Pancreas (tissue), 10 donors: ENCODE results near the gene IL11RA. TPM values are rescaled to one million over a fixed set of nuclear protein-coding genes. Genes with fewer than 3 reads are reported as not detected.
"Not testable (repeated sequence)": the region's sequence is repeated elsewhere in the genome, so short reads cannot be mapped to it uniquely, and the experiment has no call there.

ENCODE experiments used
- ATAC-seq, 4 donors: fragments of 200-7000 bp; cut with Tn5 transposase; one replicate each; pipeline versions ENCODE4 v1.8.0 to v1.9.1; 2020; ENCODE audit warnings: mild to moderate bottlenecking in 4 of 4, moderate library complexity in 4 of 4
- DNase-seq, 6 donors: peaks; one replicate each; pipeline ENCODE4 v3.0.0-alpha.2; 2020
- FAIRE-seq: peaks from 2 replicates; lab custom pipeline; 2012; peaks lifted over from hg19 to GRCh38; lab: Jason Lieb, UNC
- H3K27ac ChIP-seq, 4 donors: fragments of 200-600 bp; sonication (generic); 1 replicate in 3 of 4; 2 replicates in 1 of 4; pipeline versions ENCODE4 v1.5.0 to v1.8.0; 2020
- H3K27me3 ChIP-seq, 4 donors: fragments of 200-600 bp; one replicate each; pipeline ENCODE4 v1.8.0; 2021
- H3K36me3 ChIP-seq, 3 donors: fragments of 200-600 bp; sonication (generic) in 1 of 3; one replicate each; pipeline versions ENCODE4 v1.5.0 to v1.8.0; 2020 to 2021
- H3K4me1 ChIP-seq, 3 donors: fragments of 200-600 bp; one replicate each; pipeline ENCODE4 v1.8.0; 2021
- H3K4me3 ChIP-seq, 4 donors: fragments of 200-600 bp; sonication (generic) in 2 of 4; one replicate each; pipeline versions ENCODE4 v1.5.0 to v1.8.0; 2020 to 2021
- H3K9me3 ChIP-seq, 4 donors: fragments of 200-600 bp; one replicate each; pipeline ENCODE4 v1.8.0; 2021
- WGBS, 2 donors: extraction: QIAGEN DNeasy Blood & Tissue Kit; methylation state at CpG; one replicate each; pipeline ENCODE4 v1.1.7; 2013; 5-methylcytosine and 5-hydroxymethylcytosine counted together
- intact Hi-C, 3 donors: fragments of 100-400 bp; cut with DNase I; formaldehyde crosslinking; loops; one replicate each; pipeline versions ENCODE4 v1.11.1 to v1.14.2; 2022
- polyA plus RNA-seq, 2 donors: library from polyadenylated mRNA; stranded (reverse); fragments of 200-250 nt; gene quantifications; one replicate each; pipeline ENCODE4 v1.2.3, GENCODE V29; 2013
- total RNA-seq, 6 donors: library from RNA; stranded (reverse); fragmentation: NEBNext Ultra II Directional in 4 of 6; extraction: Animal tissue kit (Norgen Biotek cat#: 25700) in 4 of 6; gene quantifications; one replicate each; pipeline versions ENCODE4 v1.2.1 to v1.2.4, GENCODE V29; 2021 to 2023
- TF ChIP-seq, protein P1 (sequence below), 4 donors: fragments of 200-600 bp; sonication (generic) in 3 of 4; IDR thresholded peaks; one replicate each; pipeline versions ENCODE4 v1.5.0 to v1.8.0; 2021; ENCODE audit warnings: antibody characterized with exemption in 4 of 4
- donor health status: healthy with polysubstance abuse.
- donor health status: DM: no; HTN: no; CAD: no; lungs with moderate emphysema.
- donor health status: DM: no; HTN: no; CAD: no.
- donor health status: control.
- donor health status: control.
- donor health status: Bipolar disorder and iron deficiency.
- donor health status: DM: yes; HTN: yes; CAD: no.
- donor health status: DM: no; HTN: no; CAD: no.
- donor health status: DM: no; HTN: no; CAD: no.
- donor health status: DM: yes; HTN: yes; CAD: no.

IL11RA gene
- total and polyA plus RNA-seq, 8 donors: 4.1 to 30.0 (median 7.3) TPM

DNA sequence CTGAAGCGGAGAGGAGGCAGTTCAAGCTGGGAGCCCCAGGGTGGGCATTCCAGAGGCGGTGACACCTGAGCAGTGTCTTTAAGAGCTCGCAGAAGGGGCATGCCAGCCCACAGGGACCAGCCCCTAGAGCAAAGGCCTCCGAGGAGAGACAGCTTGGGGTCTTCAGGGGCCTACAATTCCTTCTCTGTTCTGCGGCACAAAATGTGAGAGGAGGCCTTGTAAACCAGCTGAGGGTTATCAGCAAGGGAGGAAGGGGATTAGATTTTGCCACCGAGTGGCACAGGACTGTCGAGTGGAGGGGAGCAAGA is 13.9 kb upstream of the IL11RA start:
- peak overlapping the region; percentile 65 to 82 (median 74) for H3K27ac ChIP-seq
- no peaks in the 10 kb centered on the region for H3K27me3 ChIP-seq
- H3K4me1 ChIP-seq: peaks cover 0 to 12% (median 7%) of the 10 kb centered on the region in 3 donors
- H3K9me3 ChIP-seq: no peaks in the 10 kb centered on the region
- FAIRE-seq (no peak), ATAC-seq (no peak), DNase-seq (peak in 1 of 6 donors; percentile 54)
- no peaks in the 10 kb centered on the region for H3K36me3 ChIP-seq
- intact Hi-C loops: no loop called here
- WGBS, 2 donors: 9 to 12% methylated on average over 7 of the region's 7 CpGs
- TF ChIP-seq, protein P1, sequence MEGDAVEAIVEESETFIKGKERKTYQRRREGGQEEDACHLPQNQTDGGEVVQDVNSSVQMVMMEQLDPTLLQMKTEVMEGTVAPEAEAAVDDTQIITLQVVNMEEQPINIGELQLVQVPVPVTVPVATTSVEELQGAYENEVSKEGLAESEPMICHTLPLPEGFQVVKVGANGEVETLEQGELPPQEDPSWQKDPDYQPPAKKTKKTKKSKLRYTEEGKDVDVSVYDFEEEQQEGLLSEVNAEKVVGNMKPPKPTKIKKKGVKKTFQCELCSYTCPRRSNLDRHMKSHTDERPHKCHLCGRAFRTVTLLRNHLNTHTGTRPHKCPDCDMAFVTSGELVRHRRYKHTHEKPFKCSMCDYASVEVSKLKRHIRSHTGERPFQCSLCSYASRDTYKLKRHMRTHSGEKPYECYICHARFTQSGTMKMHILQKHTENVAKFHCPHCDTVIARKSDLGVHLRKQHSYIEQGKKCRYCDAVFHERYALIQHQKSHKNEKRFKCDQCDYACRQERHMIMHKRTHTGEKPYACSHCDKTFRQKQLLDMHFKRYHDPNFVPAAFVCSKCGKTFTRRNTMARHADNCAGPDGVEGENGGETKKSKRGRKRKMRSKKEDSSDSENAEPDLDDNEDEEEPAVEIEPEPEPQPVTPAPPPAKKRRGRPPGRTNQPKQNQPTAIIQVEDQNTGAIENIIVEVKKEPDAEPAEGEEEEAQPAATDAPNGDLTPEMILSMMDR (IDR thresholded peaks at IDR 0.05): no peak
- H3K4me3 ChIP-seq: peak overlapping the region; percentile 55 to 82 (median 75)

DNA sequence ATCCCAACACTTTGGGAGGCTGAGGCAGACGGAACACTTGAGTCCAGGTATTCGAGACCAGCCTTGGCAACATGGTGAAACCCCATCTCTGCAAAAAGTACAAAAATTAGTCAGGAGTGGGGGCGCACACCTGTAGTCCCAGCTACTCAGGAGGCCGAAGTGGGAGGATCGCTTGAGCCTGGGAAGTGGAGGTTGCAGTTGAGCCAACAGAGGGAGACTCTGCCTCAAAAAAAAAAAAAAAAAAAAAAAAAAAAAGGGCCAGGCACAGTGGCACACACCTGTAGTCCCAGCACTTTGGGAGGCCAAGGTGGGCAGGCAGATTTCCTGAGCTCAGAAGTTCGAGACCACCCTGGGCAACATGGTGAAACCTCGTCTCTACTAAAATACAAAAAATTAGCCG is 12.7 kb upstream of the IL11RA start:
- H3K36me3 ChIP-seq, H3K4me3 ChIP-seq, ATAC-seq, intact Hi-C loops, H3K27me3 ChIP-seq, FAIRE-seq, H3K27ac ChIP-seq, DNase-seq, H3K9me3 ChIP-seq: not testable (repeated sequence)
- peaks cover 0 to 12% (median 7%) of the 10 kb centered on the region in 3 donors for H3K4me1 ChIP-seq
- 89 to 93% methylated on average over 8 of the region's 8 CpGs for WGBS, 2 donors

DNA sequence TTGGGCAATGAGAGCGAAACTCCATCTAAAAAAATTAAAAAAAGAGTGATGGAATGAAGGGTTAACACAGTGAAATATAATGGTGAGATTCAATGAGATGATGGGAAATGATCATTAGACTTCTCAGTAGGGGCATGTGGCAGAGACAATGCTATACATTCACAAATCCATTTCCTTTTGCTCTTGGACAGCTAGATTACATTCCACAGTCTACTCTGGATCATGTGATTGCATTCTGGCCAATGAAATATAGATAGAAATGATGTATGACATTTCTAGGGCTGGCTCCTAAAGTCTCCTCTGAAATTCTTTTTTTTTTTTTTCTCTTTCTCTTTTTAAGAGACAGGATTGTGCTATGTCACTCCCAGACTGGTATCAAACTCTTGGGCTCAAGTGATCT is 9.3 kb upstream of the IL11RA start:
- intact Hi-C loops: no loop called here
- TF ChIP-seq, protein P1 (IDR thresholded peaks at IDR 0.05): no peak
- ATAC-seq: no peak
- 93 to 98% methylated on average over 1 of the region's 1 CpG for WGBS, 2 donors
- H3K9me3 ChIP-seq: no peaks in the 10 kb centered on the region
- H3K36me3 ChIP-seq: no peaks in the 10 kb centered on the region
- no peak overlapping the region for H3K27ac ChIP-seq
- H3K27me3 ChIP-seq: no peaks in the 10 kb centered on the region
- DNase-seq: no peak
- no peak for FAIRE-seq
- no peak overlapping the region for H3K4me3 ChIP-seq
- H3K4me1 ChIP-seq: peaks cover 8 to 16% (median 13%) of the 10 kb centered on the region in 3 donors

DNA sequence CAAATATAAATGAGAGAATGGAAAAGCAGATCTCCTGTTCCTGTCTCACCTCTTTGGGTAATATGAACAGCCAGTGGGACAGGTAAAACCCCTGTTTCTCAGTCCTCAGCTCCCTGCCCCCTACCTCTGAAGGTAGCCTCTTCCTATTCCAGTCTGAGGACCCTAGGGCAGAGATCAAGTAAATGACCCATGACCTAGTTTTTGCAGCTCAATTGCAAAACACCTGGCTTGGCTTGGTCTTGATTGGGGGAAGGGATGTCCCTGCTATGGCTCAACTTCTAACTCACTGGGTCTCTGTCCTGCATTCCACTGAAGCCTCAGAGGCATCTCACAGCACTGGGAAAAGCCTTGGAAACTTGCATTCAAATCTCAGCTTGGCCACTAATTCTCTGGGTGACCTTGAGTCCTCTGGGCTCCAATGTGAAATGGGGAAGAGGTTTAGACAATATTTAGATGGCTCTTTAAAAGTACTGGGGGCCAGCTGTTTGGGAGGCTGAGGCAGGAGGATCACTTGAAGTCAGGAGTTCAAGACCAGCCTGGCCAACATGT is 7.1 kb upstream of the IL11RA start:
- Histone ChIP-seq H3K27ac (no peak overlapping the region), H3K27me3 (no peaks in the 10 kb centered on the region), H3K4me3 (no peak overlapping the region), H3K4me1 (peaks cover 10 to 16% (median 15%) of the 10 kb centered on the region in 3 donors), H3K9me3 (no peaks in the 10 kb centered on the region), H3K36me3 (peaks cover 0 to 2% (median 0%) of the 10 kb centered on the region in 3 donors)
- TF ChIP-seq, protein P1 (IDR thresholded peaks at IDR 0.05): no peak
- FAIRE-seq (no peak), ATAC-seq (no peak), DNase-seq (no peak)
- intact Hi-C loops: no loop called here

DNA sequence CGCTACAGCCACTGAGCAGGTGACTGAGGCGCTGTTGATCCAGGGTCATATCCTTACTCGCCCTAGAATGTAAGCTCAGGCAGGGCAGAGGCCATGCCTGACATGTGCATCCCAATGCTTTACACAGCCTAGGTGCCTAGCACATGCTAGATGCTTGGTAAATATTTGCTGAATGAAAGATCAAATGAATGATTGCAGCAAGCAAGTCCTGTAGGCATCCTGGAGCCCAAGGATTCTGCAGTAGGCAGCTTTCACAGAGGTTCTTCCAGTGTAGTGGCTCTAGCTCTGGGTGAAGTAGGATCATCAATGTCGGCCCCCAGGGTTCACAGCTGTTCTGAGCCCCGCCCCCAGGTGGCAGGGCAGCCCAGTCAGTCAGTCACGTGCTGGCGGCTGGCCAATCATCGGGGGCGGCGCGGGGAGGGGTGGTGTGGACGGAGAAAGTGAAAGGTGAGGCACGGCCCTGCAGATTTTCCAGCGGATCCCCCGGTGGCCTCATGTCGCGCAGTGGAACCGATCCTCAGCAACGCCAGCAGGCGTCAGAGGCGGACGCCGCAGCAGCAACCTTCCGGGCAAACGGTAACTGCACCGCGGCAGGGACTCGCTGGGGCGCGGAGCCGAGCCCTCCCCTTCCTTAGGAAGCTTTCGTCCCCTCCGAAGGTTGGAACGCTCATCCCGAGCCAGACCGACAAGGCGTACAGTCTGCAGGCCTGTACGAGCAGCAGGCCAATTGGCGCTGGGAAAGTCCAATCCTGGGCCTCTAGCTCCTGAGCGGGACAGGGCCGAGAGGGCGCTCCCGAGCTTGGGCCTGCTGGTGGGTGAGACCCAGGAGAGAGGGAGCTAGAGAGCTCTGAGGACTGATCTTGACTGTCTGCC is 5.5 kb upstream of the IL11RA start, which contains the start of gene GALT:
Gene GALT, plus strand, starts transcription at position 465 of the 873 bp plus-strand sequence. Its CDS starts 30 bp downstream, at position 495.
- 5% methylated on average over 41 to 43 of the region's 43 CpGs for WGBS, 2 donors
- TF ChIP-seq, protein P1 (IDR thresholded peaks at IDR 0.05): peak in 2 of 4 donors; percentile 15 to 16
- FAIRE-seq: no peak
- H3K4me1 ChIP-seq: peaks cover 13 to 16% (median 16%) of the 10 kb centered on the region in 3 donors
- no peaks in the 10 kb centered on the region for H3K27me3 ChIP-seq
- peaks cover 0 to 3% (median 0%) of the 10 kb centered on the region in 3 donors for H3K36me3 ChIP-seq
- H3K4me3 ChIP-seq: peak within 1 kb of the TSS; percentile 53 to 74 (median 64)
- no peaks in the 10 kb centered on the region for H3K9me3 ChIP-seq
- H3K27ac ChIP-seq: peak within 1 kb of the TSS; percentile 53 to 87 (median 82)
- intact Hi-C loops: no loop called here
- peak; percentile 79 to 94 (median 90) for ATAC-seq
- DNase-seq: peak; percentile 81 to 99 (median 96)
